A673 (cell line): ENCODE results near the gene ZDHHC13.

ENCODE experiments used
- EZH2 ChIP-seq: fragments of 200-600 bp; sonication (generic); IDR thresholded peaks from 2 replicates; pipeline ENCODE4 v1.6.1; 2017; ENCODE audit warnings: borderline replicate concordance, low read depth, mild to moderate bottlenecking, mixed read lengths, antibody characterized with exemption, low read length; ENCODE audit not compliant: poor library complexity, severe bottlenecking
- TF ChIP-seq, protein P1 (sequence below): fragments of 300-800, 200-600 bp; sonication (generic); conservative IDR thresholded peaks from 2 replicates; pipeline ENCODE4 v1.5.1; 2017; ENCODE audit warnings: low read depth, mild to moderate bottlenecking, antibody characterized with exemption, low read length, moderate library complexity, mixed read lengths

DNA sequence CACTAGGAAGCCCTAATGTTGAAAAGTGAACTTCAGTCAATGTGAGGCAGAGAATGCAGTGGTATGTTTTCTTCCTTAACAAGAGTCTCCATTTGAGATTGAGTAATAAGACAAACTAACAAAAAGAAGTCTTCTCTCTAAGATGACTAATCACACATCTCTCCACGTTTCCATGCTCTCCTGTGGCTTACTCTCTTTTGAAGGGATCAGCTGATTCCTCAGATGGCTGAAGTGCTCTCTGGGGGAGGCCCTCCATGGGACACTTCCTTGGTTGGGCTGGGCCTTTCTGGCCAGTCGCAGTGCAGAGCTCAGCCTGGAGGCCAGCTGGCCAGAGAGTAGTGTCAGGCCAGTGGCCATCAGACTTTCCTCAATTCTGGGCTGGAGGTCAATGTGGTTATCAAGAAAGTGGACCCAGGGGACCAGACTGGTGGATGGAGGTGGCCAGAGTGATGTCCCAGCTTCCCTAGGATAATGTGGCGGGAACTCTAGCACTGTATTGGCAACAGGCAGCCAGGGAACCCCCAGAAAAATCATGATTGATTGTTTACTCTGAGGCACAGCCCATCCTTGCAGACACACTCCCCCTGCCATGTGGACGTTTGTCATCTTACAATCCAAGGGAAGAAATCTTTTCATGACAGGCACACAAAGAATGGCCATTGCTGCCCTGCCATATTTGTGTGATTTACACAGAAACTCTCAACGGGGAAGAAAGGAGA lies 70.3 kb downstream of the ZDHHC13 start:
- TF ChIP-seq, protein P1, sequence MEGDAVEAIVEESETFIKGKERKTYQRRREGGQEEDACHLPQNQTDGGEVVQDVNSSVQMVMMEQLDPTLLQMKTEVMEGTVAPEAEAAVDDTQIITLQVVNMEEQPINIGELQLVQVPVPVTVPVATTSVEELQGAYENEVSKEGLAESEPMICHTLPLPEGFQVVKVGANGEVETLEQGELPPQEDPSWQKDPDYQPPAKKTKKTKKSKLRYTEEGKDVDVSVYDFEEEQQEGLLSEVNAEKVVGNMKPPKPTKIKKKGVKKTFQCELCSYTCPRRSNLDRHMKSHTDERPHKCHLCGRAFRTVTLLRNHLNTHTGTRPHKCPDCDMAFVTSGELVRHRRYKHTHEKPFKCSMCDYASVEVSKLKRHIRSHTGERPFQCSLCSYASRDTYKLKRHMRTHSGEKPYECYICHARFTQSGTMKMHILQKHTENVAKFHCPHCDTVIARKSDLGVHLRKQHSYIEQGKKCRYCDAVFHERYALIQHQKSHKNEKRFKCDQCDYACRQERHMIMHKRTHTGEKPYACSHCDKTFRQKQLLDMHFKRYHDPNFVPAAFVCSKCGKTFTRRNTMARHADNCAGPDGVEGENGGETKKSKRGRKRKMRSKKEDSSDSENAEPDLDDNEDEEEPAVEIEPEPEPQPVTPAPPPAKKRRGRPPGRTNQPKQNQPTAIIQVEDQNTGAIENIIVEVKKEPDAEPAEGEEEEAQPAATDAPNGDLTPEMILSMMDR: no peak
- TF ChIP-seq EZH2: no peak
